ENCODE results near the gene CTIF.

Gene CTIF

GRCh38 chr18:48854780-48855179 lies 315.9 kb downstream of the CTIF start:
- no peaks in the 10 kb centered on the region for H3K9me3 ChIP-seq (ENCODE audit: insufficient read depth, low read length)
- no peaks in the 10 kb centered on the region for H3K9me2 ChIP-seq (replicated peaks; ENCODE audit: insufficient read depth, low read length)
- no peak overlapping the region for H3K4me2 ChIP-seq (ENCODE audit: low read depth, low read length, poor library complexity, severe bottlenecking)
- H3K4me3 ChIP-seq (ENCODE audit: insufficient read depth, low read length, poor library complexity, severe bottlenecking), result no peak overlapping the region
- H3K27ac ChIP-seq (ENCODE audit: low read depth, low read length), result no peak overlapping the region
- TF ChIP-seq CTCF (IDR thresholded peaks at IDR 0.05; ENCODE audit: insufficient read depth, low read length, poor library complexity, severe bottlenecking) (no peak), EZH2phosphoT487 (conservative IDR thresholded peaks at IDR 0.05; ENCODE audit: low read length) (no peak)
- no peaks in the 10 kb centered on the region for H3K36me3 ChIP-seq (ENCODE audit: low read length)
- no peak overlapping the region for H3K9ac ChIP-seq (ENCODE audit: low read length)
- H2AFZ ChIP-seq (ENCODE audit: low read depth, low read length, severe bottlenecking), result no peak overlapping the region
- no peaks in the 10 kb centered on the region for H3K27me3 ChIP-seq (ENCODE audit: low read length)
- H3K79me2 ChIP-seq (ENCODE audit: insufficient read depth, low read length), result no peaks in the 10 kb centered on the region
- no peaks in the 10 kb centered on the region for H3F3A ChIP-seq (ENCODE audit: insufficient read depth)
- no peaks in the 10 kb centered on the region for H4K20me1 ChIP-seq (ENCODE audit: low read depth, low read length)

DNA sequence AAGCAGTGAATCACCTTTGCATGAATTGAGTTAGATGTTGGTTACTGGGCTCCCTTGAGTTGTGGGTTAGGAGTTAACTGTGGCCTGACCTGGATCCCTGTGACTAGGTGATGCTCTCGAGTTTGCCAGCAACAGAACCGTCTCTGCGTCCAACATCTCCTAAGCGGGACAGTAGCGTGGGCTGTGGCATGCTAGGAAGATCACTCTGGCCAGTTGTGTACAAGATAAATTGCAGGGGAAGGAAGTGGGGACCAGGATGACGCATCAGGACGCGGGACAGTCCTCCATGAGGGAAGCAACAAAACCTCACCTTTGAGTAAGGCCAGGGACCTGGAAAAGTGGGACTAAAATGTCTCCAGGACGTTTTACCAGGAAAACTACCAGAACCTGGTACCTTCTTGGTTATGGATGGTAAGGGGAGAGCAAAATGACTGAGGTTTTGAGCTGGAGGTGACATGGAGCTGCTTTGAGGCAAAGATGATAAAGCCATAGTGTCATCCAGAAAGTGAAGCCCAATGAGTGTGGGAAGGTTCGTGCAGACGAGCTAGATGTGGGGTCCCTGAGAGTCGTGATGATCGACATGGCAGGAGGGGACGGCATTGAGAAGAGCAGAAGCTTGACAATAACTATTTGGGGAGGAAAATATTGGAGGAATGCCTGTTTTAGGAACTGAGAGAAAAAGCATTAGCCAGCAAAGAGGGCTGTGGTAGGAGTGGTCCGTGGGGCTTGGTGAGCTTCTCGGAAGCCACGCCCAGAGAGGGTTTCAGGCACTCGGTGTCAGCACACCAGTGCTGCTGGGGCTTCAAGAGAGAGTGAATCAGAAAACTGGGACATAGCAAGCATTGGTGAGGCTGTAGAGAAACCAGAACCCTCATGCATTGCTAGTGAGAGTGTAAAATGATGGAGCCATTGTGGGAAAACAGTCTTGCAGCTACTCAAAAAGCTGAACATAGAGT lies 316.9 kb downstream of the CTIF start:
- Histone ChIP-seq H3K4me3 (ENCODE audit: insufficient read depth, low read length, poor library complexity, severe bottlenecking) (no peak overlapping the region), H3F3A (ENCODE audit: insufficient read depth) (no peaks in the 10 kb centered on the region), H3K27ac (ENCODE audit: low read depth, low read length) (no peak overlapping the region), H3K36me3 (ENCODE audit: low read length) (no peaks in the 10 kb centered on the region), H2AFZ (ENCODE audit: low read depth, low read length, severe bottlenecking) (no peak overlapping the region), H3K79me2 (ENCODE audit: insufficient read depth, low read length) (no peaks in the 10 kb centered on the region), H3K9me2 (replicated peaks; ENCODE audit: insufficient read depth, low read length) (no peaks in the 10 kb centered on the region), H3K4me2 (ENCODE audit: low read depth, low read length, poor library complexity, severe bottlenecking) (no peak overlapping the region), H3K9me3 (ENCODE audit: insufficient read depth, low read length) (no peaks in the 10 kb centered on the region), H4K20me1 (ENCODE audit: low read depth, low read length) (no peaks in the 10 kb centered on the region), H3K27me3 (ENCODE audit: low read length) (no peaks in the 10 kb centered on the region), H3K9ac (ENCODE audit: low read length) (no peak overlapping the region)
- TF ChIP-seq EZH2phosphoT487 (conservative IDR thresholded peaks at IDR 0.05; ENCODE audit: low read length) (no peak), CTCF (IDR thresholded peaks at IDR 0.05; ENCODE audit: insufficient read depth, low read length, poor library complexity, severe bottlenecking) (no peak)

- Histone ChIP-seq H2AFZ (ENCODE audit: low read depth, low read length, severe bottlenecking) (no peak overlapping the region), H3K4me2 (ENCODE audit: low read depth, low read length, poor library complexity, severe bottlenecking) (no peak overlapping the region), H3K9ac (ENCODE audit: low read length) (no peak overlapping the region), H3K36me3 (ENCODE audit: low read length) (no peaks in the 10 kb centered on the region), H3F3A (ENCODE audit: insufficient read depth) (no peaks in the 10 kb centered on the region), H4K20me1 (ENCODE audit: low read depth, low read length) (no peaks in the 10 kb centered on the region), H3K79me2 (ENCODE audit: insufficient read depth, low read length) (no peaks in the 10 kb centered on the region), H3K9me3 (ENCODE audit: insufficient read depth, low read length) (no peaks in the 10 kb centered on the region), H3K9me2 (replicated peaks; ENCODE audit: insufficient read depth, low read length) (no peaks in the 10 kb centered on the region), H3K4me3 (ENCODE audit: insufficient read depth, low read length, poor library complexity, severe bottlenecking) (no peak overlapping the region), H3K27ac (ENCODE audit: low read depth, low read length) (no peak overlapping the region), H3K27me3 (ENCODE audit: low read length) (no peaks in the 10 kb centered on the region)
- TF ChIP-seq CTCF (IDR thresholded peaks at IDR 0.05; ENCODE audit: insufficient read depth, low read length, poor library complexity, severe bottlenecking) (no peak), EZH2phosphoT487 (conservative IDR thresholded peaks at IDR 0.05; ENCODE audit: low read length) (no peak)
Observed at GRCh38 chr18:48857023-48857694, 318.3 kb downstream of the CTIF start.
